ENCODE data around the gene BID.

DNA sequence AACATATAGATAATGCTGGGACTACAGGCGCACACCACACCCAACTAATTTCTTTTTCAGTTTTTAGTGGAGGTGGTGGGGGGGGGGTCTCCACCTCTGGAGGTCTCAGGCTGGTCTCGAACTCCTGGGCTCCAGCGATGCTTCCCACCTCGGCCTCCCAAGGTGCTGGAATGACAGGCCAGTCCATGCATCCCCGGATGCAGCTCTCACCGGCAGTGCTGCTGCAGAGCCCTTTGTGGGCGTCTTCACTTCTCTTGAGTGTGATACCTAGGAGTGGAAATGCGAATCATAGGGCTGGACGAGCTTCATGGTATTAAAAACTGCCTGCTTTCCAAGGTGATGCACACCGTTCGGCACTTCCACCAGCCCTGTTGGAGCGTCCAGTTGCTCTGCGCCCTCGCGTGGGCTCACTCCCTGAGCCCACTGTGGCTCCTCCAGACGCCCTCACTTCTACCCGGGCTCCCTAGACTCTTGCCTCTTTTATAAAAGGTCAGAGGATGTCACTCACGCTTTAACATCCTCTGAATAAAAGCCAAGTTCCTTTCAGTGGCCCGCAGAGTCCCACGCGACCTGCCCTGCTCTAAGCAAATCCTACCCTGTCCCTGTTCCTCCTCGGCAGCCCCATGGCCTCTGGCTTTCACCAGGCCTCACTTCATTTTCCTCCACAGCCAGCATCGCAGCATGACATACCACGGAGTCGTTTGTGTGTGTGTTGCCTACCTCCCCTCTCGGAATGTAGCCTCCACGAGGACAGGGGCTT, 837 bp upstream of the BID start:
- TF ChIP-seq, protein P1, sequence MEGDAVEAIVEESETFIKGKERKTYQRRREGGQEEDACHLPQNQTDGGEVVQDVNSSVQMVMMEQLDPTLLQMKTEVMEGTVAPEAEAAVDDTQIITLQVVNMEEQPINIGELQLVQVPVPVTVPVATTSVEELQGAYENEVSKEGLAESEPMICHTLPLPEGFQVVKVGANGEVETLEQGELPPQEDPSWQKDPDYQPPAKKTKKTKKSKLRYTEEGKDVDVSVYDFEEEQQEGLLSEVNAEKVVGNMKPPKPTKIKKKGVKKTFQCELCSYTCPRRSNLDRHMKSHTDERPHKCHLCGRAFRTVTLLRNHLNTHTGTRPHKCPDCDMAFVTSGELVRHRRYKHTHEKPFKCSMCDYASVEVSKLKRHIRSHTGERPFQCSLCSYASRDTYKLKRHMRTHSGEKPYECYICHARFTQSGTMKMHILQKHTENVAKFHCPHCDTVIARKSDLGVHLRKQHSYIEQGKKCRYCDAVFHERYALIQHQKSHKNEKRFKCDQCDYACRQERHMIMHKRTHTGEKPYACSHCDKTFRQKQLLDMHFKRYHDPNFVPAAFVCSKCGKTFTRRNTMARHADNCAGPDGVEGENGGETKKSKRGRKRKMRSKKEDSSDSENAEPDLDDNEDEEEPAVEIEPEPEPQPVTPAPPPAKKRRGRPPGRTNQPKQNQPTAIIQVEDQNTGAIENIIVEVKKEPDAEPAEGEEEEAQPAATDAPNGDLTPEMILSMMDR (IDR thresholded peaks at IDR 0.05), result no peak
- TF ChIP-seq ZFX (IDR thresholded peaks at IDR 0.05; ENCODE audit: borderline replicate concordance), result no peak

Measured in 22Rv1 (cell line).